Measurements from ENCODE around the gene DEXI.

DEXI gene

GRCh38 chr16:10885246-10885645, 57.0 kb downstream of the DEXI start:
- Histone ChIP-seq H3K79me1 (ENCODE audit: low read length) (no peaks in the 10 kb centered on the region), H3K27ac (ENCODE audit: low read depth, low read length) (no peak overlapping the region), H4K12ac (ENCODE audit: low read depth, low read length) (no peak overlapping the region), H3K79me2 (ENCODE audit: control insufficient read depth, insufficient read depth, low read length, poor library complexity) (no peaks in the 10 kb centered on the region), H3K23ac (ENCODE audit: low read length) (no peak overlapping the region), H3K14ac (ENCODE audit: low read length) (no peak overlapping the region), H2AK5ac (ENCODE audit: low read length) (no peak overlapping the region), H2BK5ac (ENCODE audit: low read depth, low read length, poor library complexity) (no peak overlapping the region), H4K91ac (ENCODE audit: low read depth, low read length) (no peak overlapping the region), H3K4me1 (ENCODE audit: control insufficient read depth in 1 of 2, insufficient read depth in 2 of 2, low read length in 2 of 2) (peaks cover 10% of the 10 kb centered on the region in 2 experiments), H3K9ac (ENCODE audit: low read length) (no peak overlapping the region), H3K36me3 (ENCODE audit: control insufficient read depth in 1 of 2, insufficient read depth in 2 of 2, low read length in 2 of 2) (no peaks in the 10 kb centered on the region), H4K8ac (ENCODE audit: low read depth, low read length) (no peak overlapping the region), H2BK12ac (ENCODE audit: low read length) (no peak overlapping the region), H3K9me3 (ENCODE audit: insufficient read depth, low read depth, low read length) (no peaks in the 10 kb centered on the region), H2BK120ac (ENCODE audit: insufficient read depth, low read length, poor library complexity) (no peak overlapping the region), H3K4me3 (ENCODE audit: low read depth, low read length) (no peak overlapping the region), H2AFZ (ENCODE audit: insufficient read depth, low read length, poor library complexity) (no peak overlapping the region), H3K27me3 (ENCODE audit: insufficient read depth, low read length) (no peaks in the 10 kb centered on the region), H3K18ac (ENCODE audit: low read length) (no peak overlapping the region), H3K4me2 (ENCODE audit: low read length) (no peak overlapping the region), H3K4ac (ENCODE audit: low read depth, low read length) (no peak overlapping the region)
- WGBS (ENCODE audit: extremely low coverage, insufficient coverage, insufficient read length): no CpG with 5 or more reads among the region's 6 CpGs
- no peak for DNase-seq

- H4K91ac ChIP-seq (ENCODE audit: low read depth, low read length): no peak overlapping the region
- H3K9ac ChIP-seq (ENCODE audit: low read length): no peak overlapping the region
- no peak overlapping the region for H4K12ac ChIP-seq (ENCODE audit: low read depth, low read length)
- H2BK5ac ChIP-seq (ENCODE audit: low read depth, low read length, poor library complexity): no peak overlapping the region
- H2AK5ac ChIP-seq (ENCODE audit: low read length): no peak overlapping the region
- peak overlapping the region; percentile 9 for H2BK12ac ChIP-seq (ENCODE audit: low read length)
- no CpG with 5 or more reads among the region's 7 CpGs for WGBS (ENCODE audit: extremely low coverage, insufficient coverage, insufficient read length)
- no peak overlapping the region for H3K23ac ChIP-seq (ENCODE audit: low read length)
- no peaks in the 10 kb centered on the region for H3K79me1 ChIP-seq (ENCODE audit: low read length)
- no peak overlapping the region for H3K14ac ChIP-seq (ENCODE audit: low read length)
- DNase-seq: no peak
- H3K36me3 ChIP-seq (ENCODE audit: control insufficient read depth in 1 of 2, insufficient read depth in 2 of 2, low read length in 2 of 2): no peaks in the 10 kb centered on the region
- no peak overlapping the region for H3K4me3 ChIP-seq (ENCODE audit: low read depth, low read length)
- H3K27me3 ChIP-seq (ENCODE audit: insufficient read depth, low read length): peaks cover 7% of the 10 kb centered on the region
- H3K4me2 ChIP-seq (ENCODE audit: low read length): peak overlapping the region; percentile 42
- no peak overlapping the region for H2BK120ac ChIP-seq (ENCODE audit: insufficient read depth, low read length, poor library complexity)
- H3K27ac ChIP-seq (ENCODE audit: low read depth, low read length): no peak overlapping the region
- H3K4ac ChIP-seq (ENCODE audit: low read depth, low read length): no peak overlapping the region
- peaks cover 10% of the 10 kb centered on the region in 2 experiments for H3K4me1 ChIP-seq (ENCODE audit: control insufficient read depth in 1 of 2, insufficient read depth in 2 of 2, low read length in 2 of 2)
- H3K79me2 ChIP-seq (ENCODE audit: control insufficient read depth, insufficient read depth, low read length, poor library complexity): no peaks in the 10 kb centered on the region
- peak overlapping the region; percentile 21 for H4K8ac ChIP-seq (ENCODE audit: low read depth, low read length)
- H3K9me3 ChIP-seq (ENCODE audit: insufficient read depth, low read depth, low read length): no peaks in the 10 kb centered on the region
- H3K18ac ChIP-seq (ENCODE audit: low read length): no peak overlapping the region
- H2AFZ ChIP-seq (ENCODE audit: insufficient read depth, low read length, poor library complexity): no peak overlapping the region
Observed at GRCh38 chr16:10883004-10883403, 59.3 kb downstream of the DEXI start.

GRCh38 chr16:10881479-10882030, 60.7 kb downstream of the DEXI start:
- Histone ChIP-seq H3K18ac (ENCODE audit: low read length) (no peak overlapping the region), H2AK5ac (ENCODE audit: low read length) (no peak overlapping the region), H2BK5ac (ENCODE audit: low read depth, low read length, poor library complexity) (no peak overlapping the region), H3K14ac (ENCODE audit: low read length) (no peak overlapping the region), H2AFZ (ENCODE audit: insufficient read depth, low read length, poor library complexity) (no peak overlapping the region), H4K8ac (ENCODE audit: low read depth, low read length) (no peak overlapping the region), H3K27ac (ENCODE audit: low read depth, low read length) (no peak overlapping the region), H3K27me3 (ENCODE audit: insufficient read depth, low read length) (peaks cover 7% of the 10 kb centered on the region), H3K79me2 (ENCODE audit: control insufficient read depth, insufficient read depth, low read length, poor library complexity) (no peaks in the 10 kb centered on the region), H3K9me3 (ENCODE audit: insufficient read depth, low read depth, low read length) (no peaks in the 10 kb centered on the region), H3K4me1 (ENCODE audit: control insufficient read depth in 1 of 2, insufficient read depth in 2 of 2, low read length in 2 of 2) (peaks cover 10% of the 10 kb centered on the region in 2 experiments), H2BK12ac (ENCODE audit: low read length) (no peak overlapping the region), H3K4me2 (ENCODE audit: low read length) (no peak overlapping the region), H3K23ac (ENCODE audit: low read length) (no peak overlapping the region), H3K36me3 (ENCODE audit: control insufficient read depth in 1 of 2, insufficient read depth in 2 of 2, low read length in 2 of 2) (no peaks in the 10 kb centered on the region), H3K9ac (ENCODE audit: low read length) (no peak overlapping the region), H4K12ac (ENCODE audit: low read depth, low read length) (no peak overlapping the region), H3K4me3 (ENCODE audit: low read depth, low read length) (no peak overlapping the region), H3K79me1 (ENCODE audit: low read length) (no peaks in the 10 kb centered on the region), H3K4ac (ENCODE audit: low read depth, low read length) (no peak overlapping the region), H4K91ac (ENCODE audit: low read depth, low read length) (no peak overlapping the region), H2BK120ac (ENCODE audit: insufficient read depth, low read length, poor library complexity) (no peak overlapping the region)
- no CpG with 5 or more reads among the region's 7 CpGs for WGBS (ENCODE audit: extremely low coverage, insufficient coverage, insufficient read length)
- no peak for DNase-seq

- H3K4ac ChIP-seq (ENCODE audit: low read depth, low read length): no peak overlapping the region
- no peak for DNase-seq
- no peak overlapping the region for H3K18ac ChIP-seq (ENCODE audit: low read length)
- H3K36me3 ChIP-seq (ENCODE audit: control insufficient read depth in 1 of 2, insufficient read depth in 2 of 2, low read length in 2 of 2): no peaks in the 10 kb centered on the region
- H3K14ac ChIP-seq (ENCODE audit: low read length): no peak overlapping the region
- no peak overlapping the region for H2AK5ac ChIP-seq (ENCODE audit: low read length)
- H4K91ac ChIP-seq (ENCODE audit: low read depth, low read length): no peak overlapping the region
- no peaks in the 10 kb centered on the region for H3K9me3 ChIP-seq (ENCODE audit: insufficient read depth, low read depth, low read length)
- no peak overlapping the region for H3K23ac ChIP-seq (ENCODE audit: low read length)
- no peak overlapping the region for H2AFZ ChIP-seq (ENCODE audit: insufficient read depth, low read length, poor library complexity)
- H3K79me1 ChIP-seq (ENCODE audit: low read length): no peaks in the 10 kb centered on the region
- no peak overlapping the region for H3K4me2 ChIP-seq (ENCODE audit: low read length)
- H4K12ac ChIP-seq (ENCODE audit: low read depth, low read length): no peak overlapping the region
- H3K9ac ChIP-seq (ENCODE audit: low read length): no peak overlapping the region
- H3K4me1 ChIP-seq (ENCODE audit: control insufficient read depth in 1 of 2, insufficient read depth in 2 of 2, low read length in 2 of 2): peaks cover 10% of the 10 kb centered on the region in 2 experiments
- no peaks in the 10 kb centered on the region for H3K79me2 ChIP-seq (ENCODE audit: control insufficient read depth, insufficient read depth, low read length, poor library complexity)
- WGBS (ENCODE audit: extremely low coverage, insufficient coverage, insufficient read length): no CpG with 5 or more reads among the region's 10 CpGs
- no peak overlapping the region for H4K8ac ChIP-seq (ENCODE audit: low read depth, low read length)
- H2BK5ac ChIP-seq (ENCODE audit: low read depth, low read length, poor library complexity): no peak overlapping the region
- H3K27ac ChIP-seq (ENCODE audit: low read depth, low read length): no peak overlapping the region
- no peak overlapping the region for H3K4me3 ChIP-seq (ENCODE audit: low read depth, low read length)
- H2BK12ac ChIP-seq (ENCODE audit: low read length): no peak overlapping the region
- H3K27me3 ChIP-seq (ENCODE audit: insufficient read depth, low read length): peaks cover 7% of the 10 kb centered on the region
- no peak overlapping the region for H2BK120ac ChIP-seq (ENCODE audit: insufficient read depth, low read length, poor library complexity)
Observed at GRCh38 chr16:10880594-10881452, 61.4 kb downstream of the DEXI start.

Data from trophoblast cell (in vitro differentiated cells and primary cell).